GM18499 (cell line): ENCODE data around the gene LECT2.

ENCODE experiments used
- ATAC-seq: cut with Tn5 transposase; IDR thresholded peaks from one replicate; pipeline ENCODE4 v1.9.1; 2021; ENCODE audit warnings: moderate number of reproducible peaks; ENCODE audit not compliant: insufficient read depth, unreplicated experiment

LECT2 gene

GRCh38 chr5:135979510-135979909 lies 24.7 kb upstream of the LECT2 start:
- ATAC-seq = no peak

DNA sequence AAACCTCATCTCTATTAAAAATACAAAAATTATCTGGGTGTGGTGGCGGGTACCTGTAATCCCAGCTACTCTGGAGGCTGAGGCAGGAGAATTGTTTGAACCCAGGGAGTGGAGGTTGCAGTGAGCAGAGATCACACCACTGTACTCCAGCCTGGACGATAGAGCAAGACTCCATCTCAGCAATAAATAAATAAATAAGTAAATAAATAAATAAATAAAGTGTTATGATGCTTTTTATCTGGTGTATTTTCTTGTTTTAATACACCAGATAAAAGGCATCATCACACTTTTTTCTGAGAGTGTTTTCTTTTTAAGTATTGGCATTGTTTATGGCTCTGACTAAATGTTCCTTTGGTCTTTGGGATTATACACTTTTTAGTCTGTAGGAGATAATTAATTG lies 24.2 kb upstream of the LECT2 start:
- no peak for ATAC-seq

DNA sequence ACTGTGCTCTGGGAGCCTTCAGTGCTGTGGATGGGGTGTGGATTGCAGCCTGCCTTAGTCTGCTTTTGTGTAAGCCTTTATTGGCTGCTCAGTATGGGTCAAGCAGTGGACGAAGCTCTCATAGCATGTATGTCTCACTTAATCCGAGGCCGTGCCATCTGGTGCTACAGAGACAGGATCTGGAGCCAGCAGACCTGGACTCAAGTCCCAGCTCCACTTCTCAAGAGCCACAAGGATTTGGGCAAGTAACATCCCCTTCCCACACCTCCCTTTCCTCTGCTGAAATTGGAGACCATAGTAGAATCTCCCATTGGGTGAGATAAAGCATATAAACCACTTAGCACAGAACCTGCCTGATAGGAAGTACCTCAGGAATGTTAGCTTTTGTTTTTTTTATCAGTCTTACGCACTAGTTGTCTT lies 23.4 kb upstream of the LECT2 start:
- ATAC-seq = no peak

DNA sequence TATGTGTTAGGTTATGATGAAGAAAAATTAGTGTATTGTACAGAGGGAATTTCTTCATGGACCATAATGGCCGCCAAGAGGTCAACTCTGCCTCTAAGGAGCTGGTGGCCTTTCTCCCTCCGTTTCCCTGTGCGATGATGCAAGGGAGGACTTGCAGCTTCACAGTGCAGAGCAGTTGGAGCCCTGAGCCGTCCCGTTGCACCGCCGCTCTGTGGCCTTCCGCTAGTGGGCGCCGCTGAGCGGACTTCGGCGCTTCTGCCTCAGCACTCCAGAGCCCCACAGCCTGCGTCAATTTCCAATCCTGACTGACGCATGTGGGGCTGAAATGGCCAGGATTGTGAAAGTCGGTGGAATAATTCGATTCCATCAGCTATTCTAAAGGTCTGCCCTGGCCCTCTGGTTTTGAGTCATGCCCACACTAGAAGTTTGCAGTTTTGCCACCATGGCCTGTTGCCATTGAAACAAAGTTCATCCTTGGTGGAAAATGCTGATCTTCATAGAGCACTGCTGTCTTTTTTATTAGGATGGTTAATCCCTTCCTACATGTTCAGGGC lies 22.7 kb upstream of the LECT2 start:
- no peak for ATAC-seq

- ATAC-seq = no peak
These were observed 21.4 kb upstream of the LECT2 start for GRCh38 chr5:135976216-135976615.

- no peak for ATAC-seq
These were observed 20.3 kb upstream of the LECT2 start for GRCh38 chr5:135975122-135975521.

DNA sequence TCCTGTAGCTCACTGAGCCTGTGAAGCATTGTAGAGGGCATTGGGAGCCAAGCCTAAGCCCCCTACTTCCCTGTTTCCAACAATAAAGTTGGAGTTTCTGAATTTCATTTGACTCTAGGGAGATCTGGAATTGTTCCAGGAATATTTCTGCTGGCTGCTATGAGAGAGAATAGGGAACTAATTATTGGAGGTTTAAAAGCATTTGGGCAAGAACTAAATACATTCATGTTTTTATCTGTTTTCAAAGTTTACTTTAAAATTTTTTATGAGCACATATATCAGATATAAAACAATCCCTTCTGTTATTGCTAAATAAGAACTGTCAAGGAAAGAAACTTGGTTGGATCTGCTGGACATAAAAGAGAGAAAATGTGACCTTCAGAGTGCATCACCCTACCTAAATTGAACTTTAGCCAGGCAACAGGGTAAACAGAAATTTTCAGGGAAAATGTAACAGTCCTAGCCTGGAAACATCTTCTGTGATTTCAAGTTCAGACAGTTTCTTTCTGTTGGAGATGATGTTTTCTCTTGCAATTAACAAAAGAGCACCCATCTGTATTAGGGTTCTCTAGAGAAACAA lies 19.3 kb upstream of the LECT2 start:
- no peak for ATAC-seq

- no peak for ATAC-seq
These were observed 18.7 kb upstream of the LECT2 start for GRCh38 chr5:135973323-135974020.

DNA sequence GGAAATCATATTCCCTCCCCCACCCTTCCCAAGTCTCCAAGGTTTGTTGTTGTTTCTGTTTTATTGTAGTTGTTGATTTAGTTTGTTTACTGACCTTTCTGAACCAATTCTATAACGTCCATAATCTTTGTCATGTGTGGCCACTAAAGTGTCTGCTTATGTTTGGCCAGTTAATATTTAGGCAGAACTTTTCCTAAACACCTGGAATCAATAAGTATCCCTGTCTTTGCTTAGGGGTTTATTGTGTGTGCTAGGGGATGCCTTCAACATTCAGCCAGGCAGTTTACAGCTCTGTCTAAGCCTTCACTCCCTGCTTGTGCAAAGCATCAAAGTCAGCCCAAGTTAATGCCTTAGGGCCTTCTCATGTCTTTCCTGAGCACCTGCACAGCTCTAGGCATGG lies 16.9 kb upstream of the LECT2 start:
- ATAC-seq = no peak

GRCh38 chr5:135966790-135967189 lies 12.0 kb upstream of the LECT2 start:
- no peak for ATAC-seq

- ATAC-seq = no peak
These were observed 11.4 kb upstream of the LECT2 start for GRCh38 chr5:135966165-135966564.

- ATAC-seq = no peak
These were observed 10.7 kb upstream of the LECT2 start for GRCh38 chr5:135965504-135965903.

DNA sequence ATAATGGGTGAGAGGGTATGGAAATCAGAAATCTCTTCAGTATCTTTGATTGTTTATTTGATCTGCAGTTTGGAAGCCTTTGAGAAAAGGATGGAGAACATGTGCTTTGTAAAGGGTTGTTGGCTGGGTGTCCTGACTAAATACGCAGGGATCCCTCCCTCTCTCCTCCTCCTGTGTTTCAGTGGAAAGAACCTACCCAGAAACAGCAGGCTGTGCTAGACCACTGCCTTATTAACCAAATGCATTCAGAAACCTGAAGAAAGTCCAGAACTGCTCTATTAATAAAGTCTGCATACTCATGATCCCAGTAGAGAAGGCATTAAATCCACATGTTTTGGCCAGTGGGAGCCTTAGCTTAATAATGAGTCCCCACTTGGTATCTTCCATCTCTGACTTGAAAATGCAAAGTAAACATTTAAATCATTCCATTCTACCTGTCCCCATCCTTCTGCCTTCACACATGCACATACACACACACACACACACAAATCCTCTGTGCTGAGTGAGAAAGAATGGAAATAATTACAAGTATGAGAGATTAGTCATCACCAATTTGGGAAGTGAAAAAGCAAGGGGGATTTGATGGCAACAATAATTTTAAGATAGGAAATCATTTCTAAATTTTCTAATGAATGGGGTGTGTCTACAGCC lies 10.0 kb upstream of the LECT2 start:
- ATAC-seq = no peak

- no peak for ATAC-seq
These were observed 742 bp upstream of the LECT2 start for GRCh38 chr5:135955525-135955924.

- ATAC-seq = no peak
These were observed 933 bp downstream of the LECT2 start for GRCh38 chr5:135953850-135954249.

DNA sequence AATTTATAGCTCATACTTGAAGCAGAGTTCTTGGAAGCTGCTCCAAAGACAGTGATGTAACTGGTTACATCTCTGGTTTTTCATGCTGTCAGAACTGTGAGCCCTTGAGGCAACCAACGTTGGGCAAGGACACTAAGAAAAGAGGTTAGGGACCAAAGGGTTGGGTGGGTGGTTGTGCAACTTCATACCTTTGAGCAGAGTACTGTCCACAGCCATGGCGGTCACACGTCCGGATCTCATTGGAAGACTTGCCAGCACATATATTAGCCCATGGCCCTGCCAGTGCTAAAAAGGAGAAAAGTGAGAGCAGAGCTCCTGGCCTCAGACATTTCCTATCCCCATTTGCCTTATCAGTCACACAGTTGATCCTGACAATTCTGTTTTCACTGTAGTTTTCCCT lies 2.1 kb downstream of the LECT2 start:
- ATAC-seq = no peak

DNA sequence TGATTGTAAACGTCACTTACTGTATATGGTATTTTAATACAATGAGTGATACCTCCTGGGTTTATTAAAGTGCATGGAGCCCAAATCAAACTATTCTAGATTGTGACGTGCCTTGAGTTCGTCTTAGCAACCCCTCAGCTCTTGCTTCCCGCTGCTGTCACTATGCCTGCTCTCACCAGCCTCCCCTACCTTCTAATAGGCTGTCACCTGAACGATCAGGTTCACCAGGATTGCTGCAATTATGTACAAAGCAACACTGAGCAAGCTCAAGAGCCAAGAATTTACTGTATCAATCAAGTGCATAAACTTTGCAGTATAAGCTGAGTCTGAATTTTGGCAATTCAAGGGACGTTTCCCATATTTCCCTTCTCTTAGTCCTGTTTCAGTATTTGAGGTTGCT lies 3.0 kb downstream of the LECT2 start:
- no peak for ATAC-seq

DNA sequence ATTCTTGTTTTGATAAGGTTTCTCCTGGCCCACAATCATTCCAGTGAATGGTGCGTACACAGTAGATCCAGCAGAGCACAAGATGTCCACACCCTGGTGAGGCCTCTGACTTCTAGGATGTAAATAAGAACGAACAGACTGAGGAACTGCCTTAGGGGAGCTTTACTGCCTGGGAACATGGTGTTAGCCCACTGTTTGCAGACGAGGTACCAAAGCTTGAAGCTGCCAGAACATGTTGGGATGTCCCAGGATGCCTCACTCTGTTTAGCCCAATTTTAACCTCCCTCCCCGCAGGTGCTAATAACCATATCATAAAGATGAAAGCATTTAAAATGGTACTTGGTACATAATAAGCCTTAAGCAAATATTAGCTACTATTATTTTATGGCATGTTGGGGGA lies 3.5 kb downstream of the LECT2 start:
- ATAC-seq = no peak

- no peak for ATAC-seq
These were observed 4.2 kb downstream of the LECT2 start for GRCh38 chr5:135950611-135951010.

DNA sequence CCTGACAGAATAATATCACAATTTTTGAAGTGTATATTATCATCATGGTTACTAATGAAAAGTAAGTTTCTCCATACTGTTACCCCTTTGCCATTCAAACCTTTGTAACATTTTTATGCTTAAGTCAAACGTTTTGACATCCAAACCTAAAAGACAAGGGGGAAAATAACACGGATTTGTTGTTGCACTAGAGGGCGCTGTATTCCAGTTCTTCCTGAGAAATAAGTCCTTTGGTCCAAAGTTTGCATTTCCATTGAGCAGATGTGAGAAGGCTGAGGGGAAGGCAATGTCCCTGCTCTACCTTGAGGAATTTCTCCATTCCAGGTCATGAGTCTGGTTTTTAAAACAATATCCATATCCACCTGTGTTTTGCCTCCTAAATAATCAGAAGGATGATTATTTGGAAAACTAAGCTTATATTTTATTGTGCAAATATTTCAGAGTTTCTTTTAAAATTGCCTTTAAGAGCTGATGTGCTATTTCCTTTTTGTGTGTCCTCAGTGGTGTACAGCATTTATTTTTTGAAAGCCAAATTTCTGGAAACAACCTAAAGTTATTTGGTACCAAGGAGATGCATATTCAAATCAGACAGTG lies 9.7 kb downstream of the LECT2 start:
- ATAC-seq = no peak

- ATAC-seq = no peak
These were observed 10.2 kb downstream of the LECT2 start for GRCh38 chr5:135944564-135944963.
